PC-3 (cell line): Measurements from ENCODE around the gene THBS2. TPM values are rescaled to one million over a fixed set of nuclear protein-coding genes. Genes with fewer than 3 reads are reported as not detected.

Experiments
- ATAC-seq: fragments of 200-7000 bp; cut with Tn5 transposase; 2 replicates; pipeline ENCODE4 v1.9.1; 2020; ENCODE audit warnings: mild to moderate bottlenecking, moderate library complexity
- BruUV-seq: library from RNA; stranded (reverse); fragments of 400-500 nt; replicated peaks from 2 replicates; lab custom pipeline; 2021; lab: Mats Ljungman, UMichigan
- CTCF ChIA-PET: fragments of 300-600 bp; sonication (Branson Sonifier 250); formaldehyde crosslinking; loops from one replicate; lab custom pipeline; 2022; ENCODE audit warnings: antibody characterized with exemption; lab: Charles Lee
- POLR2A ChIA-PET: fragments of 300-600 bp; sonication (Branson Sonifier 250); formaldehyde crosslinking; loops from one replicate; lab custom pipeline; 2022; ENCODE audit warnings: antibody characterized with exemption; ENCODE audit not compliant: unreplicated experiment; lab: Charles Lee
- DNase-seq: peaks from one replicate; pipeline ENCODE4 v3.0.0-alpha.2; 2015
- H2AFZ ChIP-seq: fragments of 300-600 bp; sonication (generic); 2 replicates; pipeline ENCODE4 v1.6.0; 2016; ENCODE audit warnings: antibody characterized with exemption, low read length
- H3F3A ChIP-seq: fragments of 300-600 bp; sonication (generic); one replicate; pipeline ENCODE4 v1.6.0; 2017; ENCODE audit warnings: antibody characterized with exemption, low read length, control low read depth, mild to moderate bottlenecking; ENCODE audit not compliant: unreplicated experiment
- H3K27ac ChIP-seq: fragments of 300-600 bp; sonication (generic); 2 replicates; pipeline ENCODE4 v1.5.1; 2016; ENCODE audit warnings: mild to moderate bottlenecking, low read length
- H3K27me3 ChIP-seq: fragments of 300-600 bp; sonication (generic); 2 replicates; pipeline ENCODE4 v1.6.1; 2016; ENCODE audit warnings: low read length, mixed read lengths
- H3K36me3 ChIP-seq: fragments of 300-600 bp; sonication (generic); 2 replicates; pipeline ENCODE4 v1.6.1; 2016; ENCODE audit warnings: low read depth, mixed run types, low read length, mixed read lengths
- H3K4me1 ChIP-seq: fragments of 300-600 bp; sonication (generic); 2 replicates; pipeline ENCODE4 v1.5.1; 2016; ENCODE audit warnings: low read length; ENCODE audit not compliant: insufficient read depth
- H3K4me2 ChIP-seq: fragments of 300-600 bp; sonication (generic); 2 replicates; pipeline ENCODE4 v1.6.0; 2016; ENCODE audit warnings: low read length
- H3K4me3 ChIP-seq: fragments of 300-600 bp; sonication (generic); 2 replicates; pipeline ENCODE4 v1.5.1; 2016; ENCODE audit warnings: mild to moderate bottlenecking, low read length, mixed read lengths
- H3K79me2 ChIP-seq: fragments of 300-600 bp; sonication (generic); 2 replicates; pipeline ENCODE4 v1.6.1; 2017; ENCODE audit warnings: low read length, mixed read lengths
- H3K9ac ChIP-seq: fragments of 300-600 bp; sonication (generic); 2 replicates; pipeline ENCODE4 v1.6.0; 2016; ENCODE audit warnings: mild to moderate bottlenecking, low read length
- H3K9me2 ChIP-seq: fragments of 300-600 bp; sonication (generic); replicated peaks from 2 replicates; pipeline ENCODE4 v1.6.1; 2016; ENCODE audit warnings: mixed run types, low read length, mixed read lengths
- H3K9me3 ChIP-seq: fragments of 300-600 bp; sonication (generic); 2 replicates; pipeline ENCODE4 v1.6.1; 2016; ENCODE audit warnings: low read length, mixed read lengths
- H4K20me1 ChIP-seq: fragments of 300-600 bp; sonication (generic); 2 replicates; pipeline ENCODE4 v1.6.1; 2016; ENCODE audit warnings: low read length, mixed read lengths
- CTCF ChIP-seq: fragments of 300-600 bp; sonication (generic); conservative IDR thresholded peaks from 2 replicates; pipeline ENCODE4 v1.5.1; 2017; ENCODE audit warnings: antibody characterized with exemption, low read depth, mild to moderate bottlenecking, low read length
- EZH2 ChIP-seq: fragments of 300-600 bp; sonication (generic); IDR thresholded peaks from one replicate; pipeline ENCODE4 v1.6.1; 2017; ENCODE audit warnings: antibody characterized with exemption, mild to moderate bottlenecking, low read length; ENCODE audit not compliant: unreplicated experiment
- EZH2phosphoT487 ChIP-seq: fragments of 300-600 bp; sonication (generic); IDR thresholded peaks from 2 replicates; pipeline ENCODE4 v1.6.1; 2018; ENCODE audit warnings: mild to moderate bottlenecking, antibody characterized with exemption, low read length, borderline replicate concordance
- intact Hi-C: fragments of 100-400 bp; cut with micrococcal nuclease; formaldehyde crosslinking; loops from 2 replicates; pipeline ENCODE4 v1.9.0; 2023
- total RNA-seq: library from RNA; depleted of rRNA; stranded (reverse); fragments of >200 nt; gene quantifications from 2 replicates; pipeline ENCODE4 v1.2.3, GENCODE V29; 2014

THBS2 gene
- total RNA-seq, 1 experiment from 2014 or later = not detected

GRCh38 chr6:169240591-169241390 lies 12.9 kb downstream of the THBS2 start:
- ATAC-seq = no peak
- no peaks in the 10 kb centered on the region for H3K9me3 ChIP-seq
- H3K79me2 ChIP-seq = no peaks in the 10 kb centered on the region
- no peaks in the 10 kb centered on the region for H3K27me3 ChIP-seq
- peak overlapping the region; percentile 72 for H3K27ac ChIP-seq
- H4K20me1 ChIP-seq = no peaks in the 10 kb centered on the region
- peaks cover 6% of the 10 kb centered on the region; the same call in 1 of the 2 replicates for H3K4me1 ChIP-seq
- H3K4me2 ChIP-seq = peak overlapping the region; percentile 53
- no peaks in the 10 kb centered on the region for H3K36me3 ChIP-seq
- peak; percentile 49 for DNase-seq
- BruUV-seq = no TSS peak
- no peaks in the 10 kb centered on the region for H3K9me2 ChIP-seq
- TF ChIP-seq EZH2phosphoT487 = no peak
- no peak for TF ChIP-seq EZH2
- TF ChIP-seq CTCF = no peak
- no peaks in the 10 kb centered on the region for H3F3A ChIP-seq
- ChIA-PET CTCF (no interaction called here), POLR2A (no interaction called here)
- H3K9ac ChIP-seq = no peak overlapping the region
- intact Hi-C loops = no loop called here
- H2AFZ ChIP-seq = 0 out of 2 replicates have a peak overlapping the region, but pooled peaks have one; percentile 38
- no peak overlapping the region for H3K4me3 ChIP-seq

GRCh38 chr6:169240125-169240524 lies 13.5 kb downstream of the THBS2 start:
- H3K9me3 ChIP-seq = no peaks in the 10 kb centered on the region
- ATAC-seq = no peak
- no peaks in the 10 kb centered on the region for H3K36me3 ChIP-seq
- H3K4me1 ChIP-seq = peaks cover 6% of the 10 kb centered on the region; the same call in 1 of the 2 replicates
- H3K79me2 ChIP-seq = no peaks in the 10 kb centered on the region
- H3F3A ChIP-seq = no peaks in the 10 kb centered on the region
- H3K9ac ChIP-seq = peak overlapping the region; percentile 31; the same call in 1 of the 2 replicates
- intact Hi-C loops = no loop called here
- no peak overlapping the region for H3K4me3 ChIP-seq
- CTCF ChIA-PET = no interaction called here
- POLR2A ChIA-PET = no interaction called here
- no TSS peak for BruUV-seq
- H3K9me2 ChIP-seq = no peaks in the 10 kb centered on the region
- no peaks in the 10 kb centered on the region for H4K20me1 ChIP-seq
- H2AFZ ChIP-seq = peak overlapping the region; percentile 38; the same call in 1 of the 2 replicates
- peak overlapping the region; percentile 53 for H3K4me2 ChIP-seq
- H3K27me3 ChIP-seq = no peaks in the 10 kb centered on the region
- DNase-seq = no peak
- TF ChIP-seq CTCF (no peak), EZH2 (no peak), EZH2phosphoT487 (no peak)
- peak overlapping the region; percentile 72 for H3K27ac ChIP-seq

- Histone ChIP-seq H4K20me1 (no peaks in the 10 kb centered on the region), H3K9me3 (no peaks in the 10 kb centered on the region), H3K4me3 (no peak overlapping the region), H3K79me2 (no peaks in the 10 kb centered on the region), H3K9ac (no peak overlapping the region), H2AFZ (no peak overlapping the region), H3K4me1 (peaks cover 6% of the 10 kb centered on the region; the same call in 1 of the 2 replicates), H3K27me3 (no peaks in the 10 kb centered on the region), H3K27ac (no peak overlapping the region), H3K4me2 (no peak overlapping the region), H3K9me2 (no peaks in the 10 kb centered on the region), H3K36me3 (no peaks in the 10 kb centered on the region), H3F3A (no peaks in the 10 kb centered on the region)
- BruUV-seq = no TSS peak
- ATAC-seq = no peak
- POLR2A ChIA-PET = no interaction called here
- DNase-seq = no peak
- CTCF ChIA-PET = no interaction called here
- TF ChIP-seq CTCF (no peak), EZH2phosphoT487 (no peak)
- intact Hi-C loops = no loop called here
Measured at GRCh38 chr6:169239181-169239580, 14.5 kb downstream of the THBS2 start.
